Calu3 (cell line): Measurements from ENCODE around the gene PEX10. TPM values are rescaled to one million over a fixed set of nuclear protein-coding genes. Genes with fewer than 3 reads are reported as not detected.

Source experiments
- BruUV-seq: library from RNA; stranded (reverse); fragments of 400-500 nt; replicated peaks from 2 replicates; lab custom pipeline; 2021; lab: Mats Ljungman, UMichigan
- CTCF ChIA-PET: fragments of 300-600 bp; sonication (Branson Sonifier 250); formaldehyde crosslinking; loops from one replicate; lab custom pipeline; 2022; ENCODE audit warnings: antibody characterized with exemption; lab: Charles Lee
- DNase-seq: peaks from one replicate; pipeline ENCODE4 v3.0.0; 2022
- H3K27ac Mint-ChIP-seq: one replicate; pipeline ENCODE4 v1.8.0; 2022; ENCODE audit warnings: mixed read lengths; ENCODE audit not compliant: unreplicated experiment
- H3K27me3 Mint-ChIP-seq: one replicate; pipeline ENCODE4 v1.8.0; 2022; ENCODE audit warnings: mixed read lengths; ENCODE audit not compliant: unreplicated experiment
- H3K36me3 Mint-ChIP-seq: one replicate; pipeline ENCODE4 v1.8.0; 2022; ENCODE audit warnings: mild to moderate bottlenecking, moderate library complexity, mixed read lengths; ENCODE audit not compliant: insufficient read depth, unreplicated experiment
- H3K4me1 Mint-ChIP-seq: one replicate; pipeline ENCODE4 v1.8.0; 2022; ENCODE audit warnings: mild to moderate bottlenecking, low read depth, mixed read lengths; ENCODE audit not compliant: unreplicated experiment
- H3K4me3 Mint-ChIP-seq: one replicate; pipeline ENCODE4 v1.8.0; 2022; ENCODE audit warnings: mild to moderate bottlenecking, low read depth, moderate library complexity, mixed read lengths; ENCODE audit not compliant: unreplicated experiment
- H3K9me3 Mint-ChIP-seq: one replicate; pipeline ENCODE4 v1.8.0; 2022; ENCODE audit warnings: low read depth, mixed read lengths; ENCODE audit not compliant: unreplicated experiment
- CTCF ChIP-seq: fragments of 200-600 bp; IDR thresholded peaks from one replicate; pipeline ENCODE4 v1.8.0; 2022; ENCODE audit warnings: antibody characterized with exemption; ENCODE audit not compliant: unreplicated experiment
- intact Hi-C: fragments of 100-400 bp; cut with micrococcal nuclease; formaldehyde crosslinking; loops from one replicate; pipeline ENCODE4 v1.10.0; 2022; ENCODE audit not compliant: unreplicated experiment
- total RNA-seq: library from RNA; stranded (reverse); gene quantifications from 2 replicates; pipeline ENCODE4 v1.2.3, GENCODE V29; 2022

The PEX10 gene
- total RNA-seq, 1 experiment from 2014 or later: 24.0 TPM

GRCh38 chr1:2384941-2385481 lies 27.4 kb downstream of the PEX10 start:
- Mint-ChIP-seq H3K4me3 (no peak overlapping the region), H3K9me3 (no peaks in the 10 kb centered on the region), H3K36me3 (peaks cover 12% of the 10 kb centered on the region), H3K27ac (no peak overlapping the region), H3K4me1 (no peaks in the 10 kb centered on the region), H3K27me3 (no peaks in the 10 kb centered on the region)
- no peak for DNase-seq
- intact Hi-C loops: loop anchor here (5.0 kb wide), 1 partner anchor 188 kb away; no protein-coding TSS in a partner anchor
- CTCF ChIA-PET: no interaction called here
- TF ChIP-seq CTCF: no peak
- no TSS peak for BruUV-seq

- no peak for DNase-seq
- H3K27ac Mint-ChIP-seq: no peak overlapping the region
- no TSS peak for BruUV-seq
- H3K9me3 Mint-ChIP-seq: no peaks in the 10 kb centered on the region
- H3K4me3 Mint-ChIP-seq: no peak overlapping the region
- H3K27me3 Mint-ChIP-seq: no peaks in the 10 kb centered on the region
- H3K4me1 Mint-ChIP-seq: no peaks in the 10 kb centered on the region
- intact Hi-C loops: loop anchor here (5.0 kb wide), 1 partner anchor 187 kb away; no protein-coding TSS in a partner anchor
- TF ChIP-seq CTCF: no peak
- CTCF ChIA-PET: no interaction called here
- H3K36me3 Mint-ChIP-seq: peaks cover 11% of the 10 kb centered on the region
Measured at GRCh38 chr1:2384130-2384860, 28.1 kb downstream of the PEX10 start.

GRCh38 chr1:2383576-2383975 lies 28.8 kb downstream of the PEX10 start:
- intact Hi-C loops: loop anchor here (5.0 kb wide), 1 partner anchor 186 kb away; no protein-coding TSS in a partner anchor

More at GRCh38 chr1:2383576-2383975, 28.8 kb downstream of the PEX10 start:
- Mint-ChIP-seq H3K27me3 (no peaks in the 10 kb centered on the region), H3K4me1 (no peaks in the 10 kb centered on the region), H3K4me3 (no peak overlapping the region), H3K36me3 (peaks cover 12% of the 10 kb centered on the region), H3K9me3 (no peaks in the 10 kb centered on the region), H3K27ac (no peak overlapping the region)
- CTCF ChIA-PET: no interaction called here
- TF ChIP-seq CTCF: no peak
- DNase-seq: no peak
- BruUV-seq: no TSS peak
